Mammary epithelial cell (primary cell): Measurements from ENCODE around the gene RNU1-3.
"Not testable (repeated sequence)": the region's sequence is repeated elsewhere in the genome, so short reads cannot be mapped to it uniquely, and the experiment has no call there.

Experiments used
- EZH2 ChIP-seq: IDR thresholded peaks from 2 replicates; pipeline ENCODE4 v1.6.1; 2012; ENCODE audit warnings: low read length, inconsistent platforms, borderline replicate concordance
- TF ChIP-seq, protein P1 (sequence below), 2 donors: IDR thresholded peaks in 1 of 2; conservative IDR thresholded peaks in 1 of 2; 2 replicates each; pipeline ENCODE4 v1.5.1; 2011 to 2012; ENCODE audit warnings: inconsistent platforms in 2 of 2, low read length in 2 of 2, mild to moderate bottlenecking in 2 of 2, control low read depth in 1 of 2, low read depth in 1 of 2; ENCODE audit not compliant: insufficient read depth in 1 of 2; ENCODE audit errors: extremely low read depth in 1 of 2

DNA sequence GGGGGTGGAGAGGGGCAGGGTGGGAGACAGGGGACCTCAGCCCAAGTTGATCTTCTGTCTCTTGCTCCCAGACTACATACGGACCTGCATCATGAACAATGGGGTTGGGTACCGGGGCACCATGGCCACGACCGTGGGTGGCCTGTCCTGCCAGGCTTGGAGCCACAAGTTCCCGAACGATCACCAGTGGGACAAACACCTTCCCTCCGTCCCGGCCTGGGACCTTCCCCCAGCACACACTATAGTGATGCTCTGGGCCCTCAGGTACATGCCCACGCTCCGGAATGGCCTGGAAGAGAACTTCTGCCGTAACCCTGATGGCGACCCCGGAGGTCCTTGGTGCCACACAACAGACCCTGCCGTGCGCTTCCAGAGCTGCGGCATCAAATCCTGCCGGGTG, 20.0 kb downstream of the RNU1-3 start:
- TF ChIP-seq, protein P1, sequence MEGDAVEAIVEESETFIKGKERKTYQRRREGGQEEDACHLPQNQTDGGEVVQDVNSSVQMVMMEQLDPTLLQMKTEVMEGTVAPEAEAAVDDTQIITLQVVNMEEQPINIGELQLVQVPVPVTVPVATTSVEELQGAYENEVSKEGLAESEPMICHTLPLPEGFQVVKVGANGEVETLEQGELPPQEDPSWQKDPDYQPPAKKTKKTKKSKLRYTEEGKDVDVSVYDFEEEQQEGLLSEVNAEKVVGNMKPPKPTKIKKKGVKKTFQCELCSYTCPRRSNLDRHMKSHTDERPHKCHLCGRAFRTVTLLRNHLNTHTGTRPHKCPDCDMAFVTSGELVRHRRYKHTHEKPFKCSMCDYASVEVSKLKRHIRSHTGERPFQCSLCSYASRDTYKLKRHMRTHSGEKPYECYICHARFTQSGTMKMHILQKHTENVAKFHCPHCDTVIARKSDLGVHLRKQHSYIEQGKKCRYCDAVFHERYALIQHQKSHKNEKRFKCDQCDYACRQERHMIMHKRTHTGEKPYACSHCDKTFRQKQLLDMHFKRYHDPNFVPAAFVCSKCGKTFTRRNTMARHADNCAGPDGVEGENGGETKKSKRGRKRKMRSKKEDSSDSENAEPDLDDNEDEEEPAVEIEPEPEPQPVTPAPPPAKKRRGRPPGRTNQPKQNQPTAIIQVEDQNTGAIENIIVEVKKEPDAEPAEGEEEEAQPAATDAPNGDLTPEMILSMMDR (conservative IDR thresholded peaks at IDR 0.05 in 1 of 2, IDR thresholded peaks at IDR 0.05 in 1 of 2; ENCODE audit: extremely low read depth in 1 of 2, insufficient read depth in 1 of 2, low read depth in 1 of 2, low read length in 2 of 2) = not testable (repeated sequence)
- TF ChIP-seq EZH2 = not testable (repeated sequence)
